OCI-LY1 (cell line): ENCODE measurements around the gene TMEM178B.

ENCODE experiments used
- EZH2 ChIP-seq: fragments of 200-600 bp; sonication (generic), shearing (Covaris generic); IDR thresholded peaks from 2 replicates; pipeline ENCODE4 v1.8.0; 2017; ENCODE audit warnings: borderline replicate concordance, mixed run types, mild to moderate bottlenecking, antibody characterized with exemption, low read length, moderate library complexity, mixed read lengths
- TF ChIP-seq, protein P1 (sequence below): fragments of 200-600 bp; sonication (generic), shearing (Covaris generic); IDR thresholded peaks from 2 replicates; pipeline ENCODE4 v1.5.1; 2017; ENCODE audit warnings: mild to moderate bottlenecking, antibody characterized with exemption, low read length, moderate library complexity, mixed read lengths

- TF ChIP-seq, protein P1, sequence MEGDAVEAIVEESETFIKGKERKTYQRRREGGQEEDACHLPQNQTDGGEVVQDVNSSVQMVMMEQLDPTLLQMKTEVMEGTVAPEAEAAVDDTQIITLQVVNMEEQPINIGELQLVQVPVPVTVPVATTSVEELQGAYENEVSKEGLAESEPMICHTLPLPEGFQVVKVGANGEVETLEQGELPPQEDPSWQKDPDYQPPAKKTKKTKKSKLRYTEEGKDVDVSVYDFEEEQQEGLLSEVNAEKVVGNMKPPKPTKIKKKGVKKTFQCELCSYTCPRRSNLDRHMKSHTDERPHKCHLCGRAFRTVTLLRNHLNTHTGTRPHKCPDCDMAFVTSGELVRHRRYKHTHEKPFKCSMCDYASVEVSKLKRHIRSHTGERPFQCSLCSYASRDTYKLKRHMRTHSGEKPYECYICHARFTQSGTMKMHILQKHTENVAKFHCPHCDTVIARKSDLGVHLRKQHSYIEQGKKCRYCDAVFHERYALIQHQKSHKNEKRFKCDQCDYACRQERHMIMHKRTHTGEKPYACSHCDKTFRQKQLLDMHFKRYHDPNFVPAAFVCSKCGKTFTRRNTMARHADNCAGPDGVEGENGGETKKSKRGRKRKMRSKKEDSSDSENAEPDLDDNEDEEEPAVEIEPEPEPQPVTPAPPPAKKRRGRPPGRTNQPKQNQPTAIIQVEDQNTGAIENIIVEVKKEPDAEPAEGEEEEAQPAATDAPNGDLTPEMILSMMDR: no peak
- TF ChIP-seq EZH2: no peak
Measured at GRCh38 chr7:141189231-141189630, 115.4 kb downstream of the TMEM178B start.
